Mammary epithelial cell (primary cell): ENCODE measurements around the gene FRYL.

ENCODE experiments used
- EZH2 ChIP-seq: IDR thresholded peaks from 2 replicates; pipeline ENCODE4 v1.6.1; 2012; ENCODE audit warnings: low read length, inconsistent platforms, borderline replicate concordance
- TF ChIP-seq, protein P1 (sequence below), 2 donors: IDR thresholded peaks in 1 of 2; conservative IDR thresholded peaks in 1 of 2; 2 replicates each; pipeline ENCODE4 v1.5.1; 2011 to 2012; ENCODE audit warnings: inconsistent platforms in 2 of 2, low read length in 2 of 2, mild to moderate bottlenecking in 2 of 2, control low read depth in 1 of 2, low read depth in 1 of 2; ENCODE audit not compliant: insufficient read depth in 1 of 2; ENCODE audit errors: extremely low read depth in 1 of 2

DNA sequence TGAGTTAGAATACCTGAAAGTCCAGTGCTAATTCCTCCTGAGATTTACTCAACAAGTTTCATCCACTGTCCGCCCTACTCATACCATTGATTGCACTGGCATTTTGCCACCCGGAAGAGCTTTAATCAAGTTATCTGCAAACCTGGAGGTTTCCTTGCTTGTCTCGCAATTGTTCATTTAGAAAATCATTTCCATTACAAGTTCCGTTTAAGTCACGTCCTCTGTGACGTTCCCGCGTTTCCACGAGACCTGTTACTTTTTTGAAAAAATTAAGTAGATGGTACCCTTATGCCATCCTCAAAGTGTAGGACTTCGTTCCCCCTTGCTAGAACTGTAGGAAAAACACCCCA lies 761 bp upstream of the FRYL start:
- TF ChIP-seq, protein P1, sequence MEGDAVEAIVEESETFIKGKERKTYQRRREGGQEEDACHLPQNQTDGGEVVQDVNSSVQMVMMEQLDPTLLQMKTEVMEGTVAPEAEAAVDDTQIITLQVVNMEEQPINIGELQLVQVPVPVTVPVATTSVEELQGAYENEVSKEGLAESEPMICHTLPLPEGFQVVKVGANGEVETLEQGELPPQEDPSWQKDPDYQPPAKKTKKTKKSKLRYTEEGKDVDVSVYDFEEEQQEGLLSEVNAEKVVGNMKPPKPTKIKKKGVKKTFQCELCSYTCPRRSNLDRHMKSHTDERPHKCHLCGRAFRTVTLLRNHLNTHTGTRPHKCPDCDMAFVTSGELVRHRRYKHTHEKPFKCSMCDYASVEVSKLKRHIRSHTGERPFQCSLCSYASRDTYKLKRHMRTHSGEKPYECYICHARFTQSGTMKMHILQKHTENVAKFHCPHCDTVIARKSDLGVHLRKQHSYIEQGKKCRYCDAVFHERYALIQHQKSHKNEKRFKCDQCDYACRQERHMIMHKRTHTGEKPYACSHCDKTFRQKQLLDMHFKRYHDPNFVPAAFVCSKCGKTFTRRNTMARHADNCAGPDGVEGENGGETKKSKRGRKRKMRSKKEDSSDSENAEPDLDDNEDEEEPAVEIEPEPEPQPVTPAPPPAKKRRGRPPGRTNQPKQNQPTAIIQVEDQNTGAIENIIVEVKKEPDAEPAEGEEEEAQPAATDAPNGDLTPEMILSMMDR (conservative IDR thresholded peaks at IDR 0.05 in 1 of 2, IDR thresholded peaks at IDR 0.05 in 1 of 2; ENCODE audit: extremely low read depth in 1 of 2, insufficient read depth in 1 of 2, low read depth in 1 of 2, low read length in 2 of 2), result no peak
- TF ChIP-seq EZH2, result no peak
